Keratinocyte (primary cell): ENCODE data around the gene NEBL.

Experiments
- EZH2 ChIP-seq: IDR thresholded peaks from one replicate; pipeline ENCODE4 v1.6.1; 2012; ENCODE audit warnings: inconsistent platforms, mild to moderate bottlenecking, low read length, moderate library complexity
- TF ChIP-seq, protein P1 (sequence below), 3 experiments: IDR thresholded peaks in 1 of 3; conservative IDR thresholded peaks in 1 of 3; optimal IDR thresholded peaks in 1 of 3; 2 replicates in 2 of 3; 3 replicates in 1 of 3; pipeline versions ENCODE3 to v1.5.1; 2011; ENCODE audit warnings: low read length in 3 of 3, mild to moderate bottlenecking in 3 of 3, moderate library complexity in 2 of 3, control low read depth in 1 of 3, inconsistent platforms in 1 of 3; ENCODE audit not compliant: insufficient read depth in 2 of 3; ENCODE audit errors: extremely low read depth in 1 of 3

DNA sequence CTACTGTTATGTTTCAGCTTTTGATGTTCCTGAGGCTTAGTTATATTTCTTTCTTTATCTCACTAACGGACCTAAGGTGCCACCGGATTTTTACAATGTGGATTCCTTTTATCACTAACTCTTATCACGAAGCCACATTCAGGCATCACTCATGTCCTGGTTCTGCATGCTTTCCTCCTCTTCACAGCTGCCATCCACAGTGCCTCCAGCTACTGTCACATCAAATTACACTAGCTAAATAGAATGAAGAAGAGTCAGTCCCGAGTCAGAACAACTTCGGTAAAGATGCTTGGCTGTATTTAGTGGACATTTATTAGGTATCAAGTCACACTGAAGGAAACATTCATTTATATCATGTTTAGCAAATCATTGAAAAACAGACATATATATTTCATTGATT is 153.2 kb downstream of the NEBL start:
- TF ChIP-seq, protein P1, sequence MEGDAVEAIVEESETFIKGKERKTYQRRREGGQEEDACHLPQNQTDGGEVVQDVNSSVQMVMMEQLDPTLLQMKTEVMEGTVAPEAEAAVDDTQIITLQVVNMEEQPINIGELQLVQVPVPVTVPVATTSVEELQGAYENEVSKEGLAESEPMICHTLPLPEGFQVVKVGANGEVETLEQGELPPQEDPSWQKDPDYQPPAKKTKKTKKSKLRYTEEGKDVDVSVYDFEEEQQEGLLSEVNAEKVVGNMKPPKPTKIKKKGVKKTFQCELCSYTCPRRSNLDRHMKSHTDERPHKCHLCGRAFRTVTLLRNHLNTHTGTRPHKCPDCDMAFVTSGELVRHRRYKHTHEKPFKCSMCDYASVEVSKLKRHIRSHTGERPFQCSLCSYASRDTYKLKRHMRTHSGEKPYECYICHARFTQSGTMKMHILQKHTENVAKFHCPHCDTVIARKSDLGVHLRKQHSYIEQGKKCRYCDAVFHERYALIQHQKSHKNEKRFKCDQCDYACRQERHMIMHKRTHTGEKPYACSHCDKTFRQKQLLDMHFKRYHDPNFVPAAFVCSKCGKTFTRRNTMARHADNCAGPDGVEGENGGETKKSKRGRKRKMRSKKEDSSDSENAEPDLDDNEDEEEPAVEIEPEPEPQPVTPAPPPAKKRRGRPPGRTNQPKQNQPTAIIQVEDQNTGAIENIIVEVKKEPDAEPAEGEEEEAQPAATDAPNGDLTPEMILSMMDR (optimal IDR thresholded peaks at IDR 0.05 in 1 of 3, IDR thresholded peaks at IDR 0.05 in 1 of 3, conservative IDR thresholded peaks at IDR 0.05 in 1 of 3; ENCODE audit: extremely low read depth in 1 of 3, insufficient read depth in 2 of 3, low read length in 3 of 3) = no peak
- no peak for TF ChIP-seq EZH2
